Left forelimb (tissue), 1 donor: ENCODE measurements around the gene CNKSR2.

Experiments used
- DNase-seq: peaks from one replicate; pipeline ENCODE4 v3.0.0-alpha.2; 2018; ENCODE audit warnings: low spot score

Gene CNKSR2

DNA sequence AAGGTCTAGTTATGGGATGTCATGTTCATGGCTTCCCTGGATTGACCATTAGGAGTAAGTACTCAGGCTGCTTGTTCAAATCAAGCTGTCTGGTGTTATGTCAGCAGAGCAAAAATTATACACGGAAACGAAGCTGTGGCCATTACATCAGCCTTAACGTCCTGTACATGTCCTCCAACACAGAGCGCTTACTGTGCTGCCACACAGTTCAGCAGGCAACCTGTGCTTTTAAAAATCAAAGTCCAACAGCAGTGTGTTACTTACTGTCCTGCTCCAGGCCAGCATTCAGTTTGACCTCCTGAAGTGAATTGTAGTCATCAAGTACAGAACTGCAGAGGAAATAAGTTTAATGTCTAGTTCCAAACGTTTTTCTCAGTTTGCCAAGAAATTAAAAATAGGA is 237.9 kb downstream of the CNKSR2 start:
- DNase-seq, result no peak

DNA sequence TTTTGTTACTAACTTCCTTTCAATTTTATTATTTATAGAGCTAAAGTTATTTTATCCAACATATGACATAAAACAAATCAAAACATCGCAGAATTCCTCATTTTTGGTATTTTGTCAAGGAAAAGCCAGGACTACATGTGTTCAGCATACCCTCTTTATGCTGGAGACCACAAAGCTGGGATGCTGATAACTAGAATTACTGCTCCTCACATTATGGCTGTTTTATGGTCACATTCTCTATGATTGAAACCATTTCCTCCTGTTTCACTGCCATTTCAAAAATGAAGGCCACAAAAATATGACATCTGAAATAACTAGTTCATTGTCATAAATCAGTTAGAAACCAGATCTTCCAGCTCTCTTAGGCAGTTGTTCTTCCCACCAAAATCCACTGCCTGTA is 242.2 kb downstream of the CNKSR2 start:
- no peak for DNase-seq

DNA sequence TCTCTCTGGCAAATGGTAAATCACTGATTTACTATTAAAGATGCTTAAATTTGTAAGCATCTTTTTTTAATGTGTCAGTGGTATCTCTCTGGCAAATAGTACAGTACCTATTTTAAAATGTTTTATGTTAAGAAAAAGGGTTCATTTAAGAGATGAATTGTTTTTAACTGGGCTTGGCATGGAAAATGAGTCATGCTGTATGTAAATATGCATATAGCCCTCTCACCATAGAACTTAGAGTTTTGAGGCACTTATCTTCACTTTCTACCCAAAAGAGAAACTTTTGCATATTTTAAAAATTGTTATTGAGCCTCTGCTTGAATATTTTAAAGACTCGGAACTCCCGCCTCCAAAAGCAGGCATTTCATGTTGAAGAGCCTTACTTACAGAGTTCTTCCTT is 246.0 kb downstream of the CNKSR2 start:
- DNase-seq, result no peak

DNA sequence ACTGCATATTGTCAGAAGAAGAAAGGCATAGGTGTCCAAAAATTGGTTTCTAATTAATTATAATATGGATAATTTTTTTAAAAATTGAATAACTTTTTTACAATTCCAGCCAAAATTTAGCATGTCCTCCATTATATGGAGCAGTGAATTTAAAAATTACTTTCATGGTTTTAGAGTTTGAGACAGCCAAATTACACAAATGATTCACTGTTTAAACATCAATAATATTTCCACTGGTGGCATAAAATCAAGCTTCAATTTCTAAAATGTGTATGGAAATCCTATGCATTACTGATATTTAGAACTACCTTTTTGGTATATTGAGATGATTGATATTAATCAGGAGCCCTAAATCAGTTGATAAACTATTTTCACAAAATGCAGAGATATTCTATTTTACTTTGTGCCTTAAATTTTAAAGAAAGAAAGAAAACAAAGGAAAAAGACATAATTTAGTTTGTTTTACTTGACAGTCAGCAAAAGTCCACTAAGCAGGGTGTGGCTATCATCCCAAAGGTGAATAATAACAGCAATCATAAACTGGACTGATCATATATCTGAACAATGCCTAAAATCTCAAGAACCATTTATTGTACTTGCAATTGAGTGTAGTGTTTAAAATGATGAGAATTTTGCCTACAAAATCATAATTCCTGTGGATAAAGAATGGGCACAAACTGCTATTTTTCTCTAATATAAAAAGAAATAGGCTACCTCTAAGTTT is 249.7 kb downstream of the CNKSR2 start:
- no peak for DNase-seq

DNA sequence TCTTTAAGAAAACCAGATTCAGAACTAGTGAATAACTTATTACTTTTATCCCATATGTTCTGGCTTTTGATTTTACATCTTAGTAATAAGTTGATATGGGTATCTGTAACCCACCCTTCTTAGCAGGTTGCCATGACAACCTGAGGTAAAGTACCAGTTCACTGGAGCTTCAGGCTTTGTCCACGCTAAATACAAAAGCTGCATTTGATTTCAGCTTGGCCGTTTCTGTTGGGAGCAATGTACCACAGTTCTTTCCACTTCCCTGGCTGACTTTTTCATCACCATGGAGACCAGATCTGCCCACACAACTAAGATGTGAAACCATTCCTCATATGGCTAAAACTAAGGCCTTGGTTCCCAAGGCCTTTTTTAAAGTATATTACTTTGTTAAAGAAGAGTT is 257.8 kb downstream of the CNKSR2 start:
- no peak for DNase-seq

DNA sequence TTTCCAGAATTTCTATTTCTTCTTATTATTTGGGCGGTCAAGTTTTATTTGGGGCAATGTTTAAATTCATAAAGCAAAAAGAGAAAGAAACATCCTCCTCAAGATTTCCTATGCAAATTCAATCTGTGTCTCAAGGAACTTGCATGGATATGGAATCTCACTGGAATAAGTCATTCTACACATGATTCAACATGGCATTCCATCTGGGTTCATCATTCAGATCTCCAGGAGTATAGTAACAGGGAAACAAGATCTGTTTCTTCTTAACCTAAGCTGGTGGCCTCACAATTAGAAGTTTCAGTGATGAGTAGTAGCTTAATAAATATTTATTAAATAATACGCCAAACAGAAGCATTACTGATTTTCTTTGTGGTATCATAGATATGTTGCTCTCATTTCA is 264.1 kb downstream of the CNKSR2 start:
- DNase-seq, result no peak

DNA sequence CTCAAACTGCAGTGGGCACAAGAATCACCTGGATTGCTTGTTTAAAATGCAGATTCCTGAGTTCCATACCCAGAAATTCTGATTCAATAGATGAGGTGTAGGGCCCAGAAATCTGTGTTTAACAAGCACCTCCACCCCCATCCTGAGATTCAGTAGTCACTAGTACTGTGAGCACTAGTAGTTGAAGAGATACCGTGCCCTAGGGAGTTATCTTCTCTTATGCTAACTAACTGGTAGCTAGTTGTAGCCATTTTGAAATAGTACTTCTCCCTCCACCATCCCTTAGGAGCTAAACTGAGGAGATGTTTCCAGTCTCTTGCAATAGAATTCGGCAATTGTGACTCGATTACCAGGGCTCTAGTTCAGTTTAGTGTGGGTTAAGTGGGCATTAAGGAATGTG is 265.6 kb downstream of the CNKSR2 start:
- no peak for DNase-seq

DNA sequence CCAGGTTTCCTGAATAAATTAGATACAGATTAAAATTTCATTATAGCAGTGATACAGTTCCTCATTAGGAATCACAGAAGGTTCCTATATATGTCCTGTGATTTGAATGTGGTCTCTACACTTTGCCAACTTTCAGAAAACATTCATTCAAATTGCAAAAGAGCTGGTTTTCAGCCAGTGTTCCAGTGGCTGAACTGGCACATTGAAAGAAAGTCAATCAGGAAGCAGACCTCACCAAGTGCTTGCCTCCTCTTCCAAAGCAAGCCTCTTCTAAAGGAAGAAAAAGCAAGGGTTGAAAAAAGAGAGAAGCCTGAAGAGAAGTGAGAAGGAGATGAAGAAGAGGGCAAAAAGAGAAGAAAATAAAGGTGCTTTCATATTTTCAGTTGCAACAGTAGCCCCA is 271.2 kb downstream of the CNKSR2 start:
- DNase-seq, result no peak

DNA sequence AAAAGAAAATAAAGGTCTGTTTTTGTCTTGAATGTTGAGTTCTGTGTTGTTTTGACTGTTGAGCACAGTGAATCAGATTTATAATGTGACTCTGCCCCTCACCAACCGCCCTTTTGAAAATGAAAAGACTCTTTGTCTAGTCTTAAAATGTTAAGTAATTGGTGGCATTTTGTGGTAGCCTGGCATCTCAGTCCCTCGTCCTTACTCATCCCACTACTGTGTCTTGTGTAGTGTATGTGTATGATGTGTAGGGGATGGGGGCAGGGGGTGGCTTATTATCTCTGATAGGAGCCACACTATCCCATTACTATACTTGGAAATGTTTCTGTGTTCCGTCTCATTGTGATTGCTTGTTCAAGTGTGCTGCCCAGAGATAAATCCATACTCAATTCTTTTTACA is 271.7 kb downstream of the CNKSR2 start:
- DNase-seq, result no peak

DNA sequence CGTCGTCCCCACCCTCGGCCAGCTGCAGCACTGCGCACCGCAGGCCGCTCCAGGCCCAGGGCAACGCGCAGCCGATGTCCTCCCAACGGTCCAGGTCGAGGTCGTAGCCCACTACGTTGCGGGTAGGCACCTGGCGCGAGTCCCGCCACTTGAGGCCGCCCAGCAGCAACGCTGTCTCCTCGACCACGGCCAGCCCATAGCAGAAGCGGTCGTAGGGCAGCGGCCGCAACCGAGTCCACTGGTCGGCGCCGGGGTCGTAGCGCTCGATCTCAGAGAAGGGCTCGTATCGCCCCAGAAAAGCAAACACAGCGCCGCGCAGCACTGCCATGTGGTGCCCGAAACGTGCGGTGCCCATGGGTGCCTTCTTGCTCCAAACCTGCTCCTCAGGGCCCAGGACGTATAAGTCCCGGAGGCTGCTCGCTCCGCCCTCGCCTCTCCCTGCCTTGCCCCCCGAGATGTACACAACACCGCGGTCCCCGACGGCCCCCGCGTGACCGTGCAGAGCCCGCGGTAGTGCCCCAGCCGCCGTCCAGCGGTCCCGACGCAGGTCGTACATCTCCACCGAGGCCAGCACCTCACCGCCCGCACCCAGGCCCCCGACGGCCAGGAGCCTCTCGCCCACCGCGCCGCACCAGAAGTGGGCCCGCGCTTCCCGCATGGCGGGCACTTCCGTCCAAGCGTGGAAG is 281.8 kb downstream of the CNKSR2 start:
- no peak for DNase-seq

DNA sequence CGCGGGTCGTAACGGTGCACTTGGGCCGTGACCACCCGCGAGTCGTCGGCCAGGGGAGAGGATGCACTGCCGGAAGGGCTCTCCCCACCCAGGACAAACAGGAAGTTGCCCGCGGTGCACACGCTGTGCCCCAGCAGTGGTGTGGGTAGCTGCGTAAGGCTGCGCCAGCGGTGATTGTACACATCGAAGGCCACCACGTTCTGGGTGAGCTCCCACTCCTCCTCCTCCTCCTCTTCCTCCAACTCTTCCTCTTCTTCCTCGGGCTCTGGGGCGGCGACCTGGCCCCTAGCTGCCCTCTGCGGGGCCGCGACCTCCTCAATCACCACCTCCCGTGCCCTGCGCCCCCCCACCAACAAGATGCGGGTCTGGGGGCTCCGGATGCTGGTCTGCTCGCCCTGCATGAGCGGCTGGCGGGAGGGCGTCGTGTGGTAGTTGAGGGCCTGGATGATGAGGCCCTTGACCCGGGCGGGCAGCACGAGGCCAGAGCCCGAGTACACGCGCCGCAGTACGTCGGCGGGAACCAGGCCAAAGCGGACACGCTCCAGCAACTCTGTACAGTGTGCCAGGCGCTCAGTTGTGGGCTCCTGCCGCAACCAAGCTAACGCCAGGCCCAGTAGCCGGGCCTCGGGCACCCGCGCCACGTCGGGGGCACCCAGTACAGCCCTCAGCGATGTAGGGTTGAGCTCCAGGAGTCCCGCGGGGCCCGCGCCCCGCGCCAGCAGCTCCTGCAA is 282.5 kb downstream of the CNKSR2 start:
- DNase-seq, result no peak

DNA sequence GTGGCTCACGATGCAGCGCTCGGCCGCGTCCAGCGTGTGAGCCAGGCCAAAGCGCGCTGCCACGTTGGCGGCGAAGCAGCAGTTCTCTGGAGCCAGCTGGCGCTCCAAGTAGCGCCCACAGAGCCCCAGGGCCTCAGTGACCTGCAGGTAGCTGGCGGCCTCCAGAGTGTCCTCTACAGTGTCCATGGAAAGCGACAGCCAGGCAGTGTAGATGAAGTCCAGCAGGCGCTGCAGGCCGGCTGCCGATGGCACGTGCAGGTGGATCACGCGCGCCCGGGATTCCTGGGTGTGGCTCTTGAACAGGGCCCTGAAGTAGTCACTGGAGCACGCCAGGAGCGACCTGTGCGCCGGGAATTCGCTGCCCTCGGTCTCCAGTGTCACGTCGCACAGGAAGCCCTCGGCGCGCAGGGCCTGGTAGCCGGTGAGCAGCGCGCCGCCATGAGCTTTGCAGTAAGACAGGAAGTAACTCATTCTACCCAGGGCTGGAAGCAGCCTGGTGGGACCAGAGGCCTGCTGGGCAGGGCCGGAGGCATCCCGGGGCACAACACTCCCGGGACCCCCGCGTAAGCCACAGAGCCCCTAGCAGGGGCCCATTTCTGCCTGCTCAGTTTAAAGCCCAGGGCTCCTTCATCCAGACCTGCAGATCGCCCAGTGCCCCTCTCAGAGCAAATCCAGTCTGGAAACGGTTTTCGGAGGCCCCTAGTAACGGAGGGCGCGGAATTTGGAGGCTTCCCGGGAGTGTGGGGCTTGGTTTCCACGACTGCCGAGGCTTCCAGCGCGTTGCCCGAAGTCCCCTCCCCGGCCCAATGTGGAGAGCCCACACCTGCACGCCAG is 283.3 kb downstream of the CNKSR2 start:
- DNase-seq, result no peak

DNA sequence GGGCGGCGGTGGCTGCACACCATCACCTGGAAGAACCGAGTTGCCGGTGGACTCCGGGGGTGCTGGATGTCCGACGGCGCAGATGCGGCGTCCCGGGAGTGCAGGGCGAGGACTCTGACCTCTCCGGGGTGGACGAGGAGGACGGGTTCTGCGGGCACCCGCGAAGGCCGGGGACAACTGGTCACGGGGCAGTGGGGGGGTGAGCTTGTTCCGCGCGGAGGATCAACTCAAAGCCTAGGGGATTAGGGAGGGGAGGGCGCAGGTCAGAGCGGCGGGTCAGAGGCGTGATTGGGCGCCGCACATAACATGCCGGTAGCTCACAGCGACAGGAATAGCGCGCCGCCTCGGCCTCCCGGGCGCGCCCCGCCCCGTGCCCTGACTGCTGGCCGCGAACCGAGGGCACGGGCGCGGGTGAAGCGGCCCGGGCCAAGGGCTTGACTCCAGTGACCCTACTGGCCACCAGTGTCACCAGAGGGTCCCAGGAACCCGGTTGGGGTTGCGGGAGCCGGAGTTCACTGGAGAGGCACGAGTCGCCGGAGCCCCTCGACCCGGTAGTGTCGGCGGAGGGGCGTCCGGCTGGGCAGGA is 284.0 kb downstream of the CNKSR2 start, which contains the start of gene KLHL34:
TSS of gene KLHL34 (minus strand) at position 179 of the 586 bp plus-strand sequence. CDS start 542 bp downstream, outside the sequence.
- DNase-seq, result no peak

DNA sequence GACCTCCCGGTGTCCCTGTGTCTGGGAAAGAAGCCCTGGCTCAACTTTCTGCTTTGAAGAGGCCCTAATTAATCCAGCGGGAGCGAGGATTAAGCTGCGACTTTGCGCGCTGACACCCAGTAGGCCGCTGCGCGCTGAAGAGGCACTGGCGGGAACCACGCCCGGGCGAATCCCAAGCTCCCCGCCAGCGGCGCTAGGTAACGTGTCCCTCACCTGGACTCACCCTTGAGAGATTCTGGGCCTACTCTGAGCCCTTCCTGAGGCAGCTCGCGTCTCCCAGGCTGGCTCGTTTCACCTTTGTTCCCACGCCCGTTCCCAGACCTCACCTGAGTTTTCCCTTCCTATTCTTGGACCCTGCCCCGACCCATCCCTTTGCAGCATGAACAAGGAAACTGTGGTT is 284.5 kb downstream of the CNKSR2 start:
- DNase-seq, result no peak

DNA sequence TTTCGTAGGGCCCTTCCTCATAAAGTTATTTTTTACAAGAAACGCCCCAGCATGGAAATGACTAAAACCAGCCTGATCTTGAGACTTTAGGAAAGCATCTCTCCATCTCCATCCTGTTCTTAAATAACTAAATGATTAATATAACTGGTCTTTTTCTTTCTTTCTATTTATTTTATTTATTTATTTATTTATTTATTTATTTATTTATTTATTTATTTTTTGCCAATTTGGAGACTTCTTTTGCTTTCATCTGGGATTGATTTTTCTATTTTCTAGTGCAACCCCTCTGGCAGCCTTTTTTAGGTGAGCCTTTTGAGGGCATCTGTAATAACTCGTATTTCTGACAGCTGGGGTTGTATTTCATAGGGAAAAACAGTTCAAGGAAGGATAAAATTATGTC is 285.1 kb downstream of the CNKSR2 start:
- no peak for DNase-seq

DNA sequence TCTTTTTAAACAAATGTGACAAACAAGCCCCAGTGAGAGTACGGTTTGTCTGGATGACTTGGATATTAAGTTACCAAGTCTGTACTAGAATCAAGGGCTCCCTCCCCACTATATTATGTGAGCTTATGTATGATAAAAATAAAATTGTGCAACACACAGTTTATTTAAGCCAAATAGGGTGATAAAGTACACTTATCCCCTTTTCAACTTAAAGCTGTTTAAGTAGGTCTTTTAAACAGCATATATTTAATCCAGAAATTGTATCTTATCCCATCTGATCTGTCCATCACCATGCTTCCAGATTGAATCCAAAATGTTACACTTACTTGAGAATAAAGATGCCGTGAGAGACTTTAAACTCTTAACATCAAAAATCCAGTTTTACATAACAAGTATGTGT is 285.9 kb downstream of the CNKSR2 start:
- no peak for DNase-seq

DNA sequence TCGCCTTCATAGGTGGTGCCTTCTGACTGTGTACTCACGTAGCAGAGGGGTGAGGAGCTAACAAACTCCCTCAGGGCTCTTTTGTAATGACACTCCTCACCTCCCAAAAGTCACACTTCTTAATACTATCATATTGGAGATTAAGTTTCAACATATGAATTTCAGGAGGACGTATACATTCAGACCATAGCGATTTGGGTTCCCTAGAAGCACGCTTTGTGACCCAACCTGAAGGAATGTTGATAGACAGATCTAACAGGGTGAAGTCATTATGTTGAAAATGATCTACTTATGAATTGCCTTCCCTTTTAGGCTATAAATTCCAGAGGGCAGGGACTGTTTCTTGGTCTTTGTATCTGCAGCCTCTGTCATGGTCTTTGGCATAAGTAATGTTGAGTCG is 287.1 kb downstream of the CNKSR2 start:
- no peak for DNase-seq

DNA sequence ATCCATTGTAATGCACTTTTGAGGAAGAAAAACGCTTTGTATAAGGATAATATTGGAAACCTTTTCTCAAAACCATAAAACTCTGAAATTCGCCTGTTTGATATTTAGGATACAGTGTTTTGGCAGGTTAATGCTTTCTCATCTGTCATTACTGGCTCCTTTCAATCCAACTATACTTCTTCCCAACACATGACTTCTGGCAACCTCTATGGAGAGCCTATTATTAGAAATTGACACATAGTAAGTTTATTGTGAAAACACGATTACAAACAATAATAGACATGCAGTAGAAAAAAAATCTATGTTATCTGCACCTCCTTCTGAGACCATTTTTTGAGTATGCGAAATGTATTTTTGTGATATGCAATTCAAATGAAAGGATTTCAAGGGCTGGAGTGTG is 288.5 kb downstream of the CNKSR2 start:
- no peak for DNase-seq

DNA sequence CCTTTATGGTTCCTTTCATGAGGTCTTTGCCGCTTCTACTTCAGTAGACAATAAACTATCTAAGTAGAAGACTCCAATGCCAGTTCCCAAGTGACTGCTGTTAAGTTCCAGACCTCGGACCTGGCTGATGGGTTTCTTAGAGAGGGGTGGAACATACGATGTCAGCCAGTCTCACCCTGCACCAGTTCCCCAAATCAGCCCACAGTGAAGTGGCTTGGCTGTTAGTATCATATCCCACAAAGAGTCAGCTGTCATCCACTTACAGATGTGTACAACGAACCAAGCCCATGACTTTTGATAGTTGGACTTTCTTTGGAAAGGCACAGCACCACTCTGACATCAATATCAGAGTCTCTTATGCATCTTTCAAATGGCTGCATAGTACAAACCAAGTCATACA is 292.0 kb downstream of the CNKSR2 start:
- DNase-seq, result no peak

DNA sequence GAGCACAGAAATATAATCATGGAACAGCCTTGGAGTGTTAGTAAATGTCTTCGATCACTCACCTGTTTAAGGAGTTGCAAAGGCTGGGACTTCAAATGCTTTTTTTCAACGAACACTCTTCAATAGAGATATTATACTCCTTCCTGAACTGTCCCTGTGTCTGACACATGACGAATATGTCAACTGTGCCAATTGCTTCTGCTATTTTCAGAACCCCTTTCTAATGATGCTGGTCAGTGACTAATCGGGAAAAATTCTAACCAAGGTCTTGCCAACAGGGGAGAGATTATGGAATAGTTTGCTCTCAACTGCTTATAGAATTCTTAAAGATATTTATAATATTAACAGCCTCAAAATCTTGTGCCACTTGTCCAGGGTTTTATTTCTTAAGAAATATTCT is 292.5 kb downstream of the CNKSR2 start:
- no peak for DNase-seq

DNA sequence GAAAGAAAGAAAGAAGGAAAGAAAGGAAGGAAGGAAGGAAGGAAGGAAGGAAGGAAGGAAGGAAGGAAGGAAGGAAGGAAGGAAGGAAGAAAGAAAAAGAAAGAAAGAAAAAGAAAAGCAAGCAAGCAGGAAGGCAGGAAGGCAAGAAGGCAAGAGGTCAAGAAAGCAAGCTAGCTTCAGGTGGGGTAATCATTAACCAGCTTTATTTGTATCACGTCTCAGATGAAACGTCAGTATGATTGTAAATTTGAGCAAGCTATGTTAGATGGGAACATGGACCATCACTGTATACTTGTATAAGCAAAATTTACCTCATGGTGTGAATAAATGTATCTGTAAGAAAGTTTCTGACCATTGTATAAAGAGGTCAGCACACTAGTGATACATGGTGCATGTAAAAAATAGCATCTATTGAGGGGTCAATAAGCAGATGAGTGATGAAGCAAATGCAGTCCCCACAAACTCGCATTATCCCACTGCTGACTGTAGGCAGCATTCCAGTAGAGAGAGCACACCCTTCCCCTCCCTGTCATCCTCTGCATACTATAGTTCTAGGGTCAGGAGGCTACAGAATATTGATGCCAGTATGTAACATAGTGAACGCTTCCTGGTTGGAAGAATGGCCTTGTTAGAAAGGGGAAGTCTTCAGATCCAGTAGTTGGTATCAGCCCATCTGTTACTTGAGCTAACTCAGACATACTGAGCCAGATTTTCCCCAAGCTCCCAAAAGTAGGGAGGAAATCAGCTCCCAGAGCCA is 300.4 kb downstream of the CNKSR2 start:
- DNase-seq, result no peak
